ENCODE data around the gene CACNA1D.
"Not testable (repeated sequence)": the region's sequence is repeated elsewhere in the genome, so short reads cannot be mapped to it uniquely, and the experiment has no call there.

CACNA1D gene

DNA sequence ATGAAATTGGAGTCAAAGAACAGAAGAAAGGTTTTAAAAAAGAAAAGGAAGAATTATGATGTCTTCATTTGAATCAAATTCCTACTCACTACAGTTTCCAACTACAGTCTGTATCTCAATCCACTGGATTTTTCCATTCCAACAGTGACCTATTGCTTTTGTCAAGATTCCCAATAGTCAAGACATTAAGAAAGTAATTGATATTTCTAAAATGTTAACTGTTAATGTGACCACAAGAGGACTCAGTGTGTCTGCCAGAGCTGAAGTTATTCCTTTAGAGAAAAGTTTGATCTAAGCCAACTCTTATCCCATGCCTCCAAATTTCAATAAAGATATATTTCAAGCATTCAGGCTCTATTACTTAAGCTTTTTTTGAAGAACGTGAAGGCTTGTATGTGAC, 163.2 kb downstream of the CACNA1D start:
- no peak for DNase-seq (ENCODE audit: low read depth)

DNA sequence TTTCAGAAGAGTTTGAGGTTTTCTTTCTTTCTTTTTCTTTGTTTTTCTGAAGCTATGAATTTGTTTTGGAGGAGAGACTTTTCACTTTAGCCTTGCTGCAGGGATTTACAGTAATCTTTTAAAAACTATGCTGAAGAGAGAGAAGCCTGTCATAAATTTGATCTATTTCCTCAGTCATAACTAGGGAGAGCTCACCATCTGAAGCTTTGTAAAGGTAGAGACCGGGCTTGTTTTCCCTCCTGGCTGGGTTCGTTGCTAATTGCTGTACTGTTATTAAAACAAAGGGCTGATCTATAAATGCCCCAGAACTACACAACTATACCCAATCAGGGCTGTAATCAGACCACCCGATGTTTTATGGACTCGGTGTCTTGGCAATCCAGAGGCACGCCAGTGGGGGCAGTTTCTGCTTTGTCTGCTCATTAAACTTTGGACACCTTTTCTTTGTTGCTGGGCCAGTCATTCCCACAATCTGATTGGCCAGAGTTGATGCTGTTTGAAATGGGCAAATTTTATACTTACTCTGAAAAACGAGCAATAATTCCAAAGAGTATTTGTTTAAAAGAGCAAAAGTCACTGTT, 164.3 kb downstream of the CACNA1D start:
- DNase-seq (ENCODE audit: low read depth), result no peak

GRCh38 chr3:53659996-53660395, 165.6 kb downstream of the CACNA1D start:
- DNase-seq (ENCODE audit: low read depth), result no peak

GRCh38 chr3:53661480-53661879, 167.1 kb downstream of the CACNA1D start:
- DNase-seq (ENCODE audit: low read depth), result no peak

DNA sequence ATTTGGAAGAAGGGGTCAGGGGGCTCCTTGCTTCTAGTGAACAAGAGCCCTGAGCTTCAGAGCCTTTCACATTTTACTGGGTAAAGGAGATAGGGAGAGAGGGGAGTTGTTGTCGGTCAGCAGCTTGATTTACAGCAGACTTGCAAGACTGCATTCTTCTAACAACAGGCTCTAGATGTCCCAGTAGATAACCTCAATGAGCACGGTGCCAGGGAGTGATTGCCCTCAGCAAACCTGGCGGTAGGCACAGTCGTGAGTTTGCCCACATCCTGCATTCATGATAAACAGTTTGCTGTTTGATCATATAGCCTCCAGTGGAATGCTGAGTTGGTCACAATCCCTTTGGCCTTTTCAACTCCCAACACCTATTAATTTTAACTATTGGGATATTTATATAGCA, 170.4 kb downstream of the CACNA1D start:
- DNase-seq (ENCODE audit: low read depth), result not testable (repeated sequence)

DNA sequence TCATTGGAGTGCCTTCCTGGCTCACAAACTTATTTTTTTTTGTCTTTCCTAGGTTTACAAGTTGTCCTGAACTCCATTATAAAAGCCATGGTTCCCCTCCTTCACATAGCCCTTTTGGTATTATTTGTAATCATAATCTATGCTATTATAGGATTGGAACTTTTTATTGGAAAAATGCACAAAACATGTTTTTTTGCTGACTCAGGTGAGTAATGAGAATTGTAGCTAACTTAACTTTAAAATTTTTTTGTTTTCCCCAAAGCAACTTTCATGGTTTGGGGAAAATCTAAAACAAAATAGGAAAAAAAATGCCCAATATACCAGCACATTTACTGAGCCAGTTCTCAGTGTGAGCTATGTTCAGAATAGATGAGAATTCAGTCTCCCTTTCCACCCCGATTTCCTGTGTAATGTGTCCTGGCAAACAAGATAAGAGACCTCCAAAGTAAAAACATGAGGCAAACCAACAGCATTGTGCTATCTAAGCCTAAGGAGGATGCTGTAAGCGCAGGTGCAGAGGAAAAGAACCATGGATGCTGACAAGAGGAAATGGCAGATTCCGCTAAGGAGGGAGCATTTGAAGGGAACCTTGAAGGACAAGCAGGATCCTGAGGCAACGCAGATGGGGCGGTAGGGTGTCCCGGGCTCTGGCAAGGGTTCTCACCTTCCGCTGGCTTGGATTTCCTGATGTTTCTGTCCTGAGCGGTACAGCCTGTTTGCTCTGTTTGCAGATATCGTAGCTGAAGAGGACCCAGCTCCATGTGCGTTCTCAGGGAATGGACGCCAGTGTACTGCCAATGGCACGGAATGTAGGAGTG, 171.4 kb downstream of the CACNA1D start:
- DNase-seq (ENCODE audit: low read depth), result no peak

DNA sequence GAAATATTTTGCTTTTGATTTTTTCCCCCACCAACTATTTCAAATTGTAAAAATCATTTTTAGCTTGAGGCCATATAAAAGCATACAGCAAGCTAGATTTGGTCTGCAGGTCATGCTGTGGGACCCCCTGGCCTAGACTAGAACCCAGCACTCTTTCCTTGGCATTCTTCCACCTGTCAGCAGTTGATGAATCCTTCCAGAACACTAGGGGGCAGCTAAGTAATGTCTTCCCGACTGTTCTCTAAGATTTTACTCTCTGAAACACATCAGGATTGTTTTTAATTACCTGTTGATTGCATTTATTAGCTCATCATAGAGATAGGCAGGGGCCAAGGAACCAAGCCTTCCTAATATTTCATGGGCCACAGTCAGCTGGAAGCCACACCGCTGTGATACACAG, 174.5 kb downstream of the CACNA1D start:
- DNase-seq (ENCODE audit: low read depth), result no peak

GRCh38 chr3:53670721-53671120, 176.3 kb downstream of the CACNA1D start:
- no peak for DNase-seq (ENCODE audit: low read depth)

GRCh38 chr3:53671192-53671960, 177.0 kb downstream of the CACNA1D start:
- no peak for DNase-seq (ENCODE audit: low read depth)

- no peak for DNase-seq (ENCODE audit: low read depth)
These were observed 177.5 kb downstream of the CACNA1D start for GRCh38 chr3:53671961-53672299.

DNA sequence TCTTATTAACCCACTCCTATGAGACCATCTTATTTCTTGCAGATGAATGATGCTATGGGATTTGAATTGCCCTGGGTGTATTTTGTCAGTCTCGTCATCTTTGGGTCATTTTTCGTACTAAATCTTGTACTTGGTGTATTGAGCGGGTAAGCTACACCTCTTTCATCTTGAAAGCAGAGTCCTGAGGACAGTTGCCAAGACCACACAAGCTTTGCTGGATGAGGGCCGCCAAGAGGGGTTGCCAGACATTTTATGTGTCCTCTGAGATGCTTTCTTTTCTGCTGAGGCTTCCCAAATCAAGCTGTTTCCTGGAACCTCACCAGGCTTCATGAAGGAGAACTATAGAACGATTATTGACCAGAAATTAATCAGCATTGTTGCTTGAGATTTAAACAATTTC, 178.6 kb downstream of the CACNA1D start:
- DNase-seq (ENCODE audit: low read depth), result no peak

DNA sequence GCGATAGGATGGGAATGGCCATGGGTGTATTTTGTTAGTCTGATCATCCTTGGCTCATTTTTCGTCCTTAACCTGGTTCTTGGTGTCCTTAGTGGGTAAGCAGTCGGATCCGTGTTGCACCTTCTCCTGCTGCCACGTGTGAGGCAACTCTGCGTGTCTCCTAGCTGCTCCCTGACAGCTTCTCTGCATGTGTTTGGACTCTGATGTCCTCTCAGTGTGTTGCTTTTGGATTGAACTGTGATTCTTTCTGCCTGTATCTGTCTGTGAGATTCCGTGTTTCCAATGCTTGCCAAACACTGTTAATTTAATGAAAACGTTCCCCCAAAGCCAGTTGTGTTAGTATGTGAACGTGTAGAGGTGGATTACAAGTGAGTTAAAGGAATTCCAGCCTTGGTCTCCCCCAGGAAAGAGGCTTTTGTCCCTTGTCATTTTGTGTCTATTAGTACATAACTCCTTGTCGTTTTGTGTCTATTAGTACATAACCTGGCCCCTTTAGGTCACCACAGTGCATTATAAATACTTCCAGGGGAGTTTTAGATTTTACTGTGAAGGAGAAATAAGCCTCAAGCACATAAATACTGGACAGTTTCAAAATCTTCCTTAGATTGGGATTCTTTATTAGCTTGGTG, 179.4 kb downstream of the CACNA1D start:
- DNase-seq (ENCODE audit: low read depth), result no peak

DNA sequence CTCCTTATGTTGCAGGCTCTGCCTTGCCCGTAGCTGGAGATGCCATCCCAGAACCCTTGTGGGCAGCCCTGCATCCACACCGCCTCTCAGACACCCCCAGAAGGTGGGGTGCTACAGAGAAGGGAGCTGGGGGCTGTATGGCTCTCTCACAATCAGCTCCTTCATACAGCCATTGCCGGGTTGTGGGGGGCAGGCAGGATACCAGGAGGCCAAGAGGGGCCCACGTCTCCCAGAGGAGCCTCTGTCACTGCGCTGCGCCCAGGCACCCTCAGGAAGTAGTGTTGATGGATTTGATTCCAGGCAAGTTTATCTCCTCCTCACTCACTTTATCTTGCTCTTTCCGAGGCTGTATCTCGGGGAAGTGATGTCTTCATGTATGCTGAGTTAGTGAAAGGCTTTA, 180.2 kb downstream of the CACNA1D start:
- no peak for DNase-seq (ENCODE audit: low read depth)

GRCh38 chr3:53675022-53675697, 180.7 kb downstream of the CACNA1D start:
- DNase-seq (ENCODE audit: low read depth), result no peak

- DNase-seq (ENCODE audit: low read depth), result no peak
These were observed 181.5 kb downstream of the CACNA1D start for GRCh38 chr3:53675942-53676341.

GRCh38 chr3:53677413-53677812, 183.0 kb downstream of the CACNA1D start:
- no peak for DNase-seq (ENCODE audit: low read depth)

DNA sequence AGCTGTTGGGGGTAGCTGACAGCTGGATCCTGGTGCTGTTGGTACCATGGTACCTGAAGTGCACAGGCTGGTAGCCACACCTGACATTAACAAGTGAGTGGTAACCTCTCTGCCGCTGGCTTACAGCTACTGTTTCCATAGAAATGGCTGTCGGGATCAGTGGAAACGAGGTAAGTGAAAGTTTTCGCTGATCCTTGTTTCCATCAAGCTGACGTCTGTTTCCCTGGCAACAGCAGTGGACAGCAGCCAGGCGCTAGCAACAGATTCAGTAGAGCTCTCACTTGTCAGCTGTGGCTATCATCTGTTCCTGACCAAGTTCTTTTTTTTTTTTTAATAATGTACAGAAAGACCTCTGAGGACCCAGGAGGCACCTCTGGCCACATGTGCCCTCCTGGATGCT, 185.6 kb downstream of the CACNA1D start:
- no peak for DNase-seq (ENCODE audit: low read depth)

DNA sequence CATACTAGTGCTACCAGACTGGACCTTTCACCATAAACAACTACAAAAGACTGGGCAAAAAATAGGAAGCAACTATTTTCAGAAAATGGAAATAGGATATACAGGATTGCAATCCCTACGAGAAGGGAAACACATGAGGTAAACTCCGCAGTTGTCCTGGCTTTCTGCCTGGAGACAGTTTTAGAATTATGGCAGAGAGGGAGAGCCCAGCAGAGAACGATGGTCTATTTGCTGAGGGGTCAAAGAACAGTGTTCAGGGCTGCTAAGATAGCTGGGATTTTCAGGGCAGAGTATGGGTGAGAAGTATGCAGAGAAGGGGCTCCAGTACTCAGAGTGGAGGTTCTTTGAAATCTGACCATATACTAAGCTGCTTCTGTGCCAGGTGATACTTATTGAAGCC, 188.4 kb downstream of the CACNA1D start:
- no peak for DNase-seq (ENCODE audit: low read depth)

- no peak for DNase-seq (ENCODE audit: low read depth)
These were observed 193.7 kb downstream of the CACNA1D start for GRCh38 chr3:53688066-53688465.

GRCh38 chr3:53688989-53689388, 194.6 kb downstream of the CACNA1D start:
- no peak for DNase-seq (ENCODE audit: low read depth)

- DNase-seq (ENCODE audit: low read depth), result no peak
These were observed 195.3 kb downstream of the CACNA1D start for GRCh38 chr3:53689681-53690080.

- no peak for DNase-seq (ENCODE audit: low read depth)
These were observed 196.1 kb downstream of the CACNA1D start for GRCh38 chr3:53690521-53690920.

All from stimulated activated CD8-positive, alpha-beta memory T cell treated with anti-CD3 and anti-CD28 coated beads, Interleukin-12 subunit alpha, Interleukin-12 subunit beta, amount 100 ng/mL, for 4 hours (primary cell).